Measurements from ENCODE around the gene TMEM39B. TPM values are rescaled to one million over a fixed set of nuclear protein-coding genes. Genes with fewer than 3 reads are reported as not detected.

Gene TMEM39B
- total RNA-seq, 1 donor from 2014 or later, result 13.3 TPM

GRCh38 chr1:32091176-32091575 is 18.4 kb downstream of the TMEM39B start:
- FAIRE-seq, result no peak
- Histone ChIP-seq H3K4me2 (ENCODE audit: low read length) (no peak overlapping the region), H3K4me1 (ENCODE audit: insufficient read depth, low read length) (no peaks in the 10 kb centered on the region), H3K79me2 (ENCODE audit: insufficient read depth, low read length) (no peaks in the 10 kb centered on the region), H2AFZ (ENCODE audit: low read depth, low read length) (no peak overlapping the region), H3K27me3 (ENCODE audit: insufficient read depth, low read length) (no peaks in the 10 kb centered on the region), H3K27ac (ENCODE audit: low read depth, low read length) (no peak overlapping the region), H3K36me3 (ENCODE audit: insufficient read depth, low read length) (peaks cover 39% of the 10 kb centered on the region), H3K9me3 (ENCODE audit: insufficient read depth, low read depth, low read length) (no peaks in the 10 kb centered on the region), H3K4me3 (ENCODE audit: insufficient read depth, low read depth, low read length) (no peak overlapping the region), H4K20me1 (ENCODE audit: insufficient read depth, low read length) (peaks cover 6% of the 10 kb centered on the region), H3K9ac (ENCODE audit: low read length) (no peak overlapping the region)
- Mint-ChIP-seq H3K36me3 (ENCODE audit: low read depth, unreplicated experiment) (peaks cover 29% of the 10 kb centered on the region), H3K4me1 (ENCODE audit: low read depth, unreplicated experiment) (no peaks in the 10 kb centered on the region), H3K9me3 (ENCODE audit: unreplicated experiment) (no peaks in the 10 kb centered on the region), H3K27me3 (ENCODE audit: low read depth, unreplicated experiment) (no peaks in the 10 kb centered on the region), H3K4me3 (ENCODE audit: unreplicated experiment) (no peak overlapping the region), H3K27ac (ENCODE audit: unreplicated experiment) (no peak overlapping the region)
- TF ChIP-seq CTCF (IDR thresholded peaks at IDR 0.05; ENCODE audit: insufficient read depth, low read depth, low read length), result no peak
- TF ChIP-seq EZH2 (IDR thresholded peaks at IDR 0.05; ENCODE audit: insufficient read depth, low read length), result no peak
- no peak for DNase-seq (ENCODE audit: low read depth)

GRCh38 chr1:32091591-32091990 is 18.9 kb downstream of the TMEM39B start:
- FAIRE-seq, result no peak
- no peak for TF ChIP-seq EZH2 (IDR thresholded peaks at IDR 0.05; ENCODE audit: insufficient read depth, low read length)
- TF ChIP-seq CTCF (IDR thresholded peaks at IDR 0.05; ENCODE audit: insufficient read depth, low read depth, low read length), result no peak
- no peaks in the 10 kb centered on the region for H3K79me2 ChIP-seq (ENCODE audit: insufficient read depth, low read length)

GRCh38 chr1:32094746-32095521 is 22.2 kb downstream of the TMEM39B start:
- H3K4me2 ChIP-seq (ENCODE audit: low read length), result no peak overlapping the region
- Mint-ChIP-seq H3K27me3 (ENCODE audit: low read depth, unreplicated experiment) (no peaks in the 10 kb centered on the region), H3K27ac (ENCODE audit: unreplicated experiment) (no peak overlapping the region), H3K9me3 (ENCODE audit: unreplicated experiment) (no peaks in the 10 kb centered on the region), H3K4me1 (ENCODE audit: low read depth, unreplicated experiment) (peaks cover 1% of the 10 kb centered on the region), H3K4me3 (ENCODE audit: unreplicated experiment) (no peak overlapping the region), H3K36me3 (ENCODE audit: low read depth, unreplicated experiment) (peaks cover 30% of the 10 kb centered on the region)
- H4K20me1 ChIP-seq (ENCODE audit: insufficient read depth, low read length), result peaks cover 6% of the 10 kb centered on the region
- FAIRE-seq (no peak), DNase-seq (ENCODE audit: low read depth) (no peak)
- H3K79me2 ChIP-seq (ENCODE audit: insufficient read depth, low read length), result no peaks in the 10 kb centered on the region
- TF ChIP-seq EZH2 (IDR thresholded peaks at IDR 0.05; ENCODE audit: insufficient read depth, low read length), result no peak
- no peak for TF ChIP-seq CTCF (IDR thresholded peaks at IDR 0.05; ENCODE audit: insufficient read depth, low read depth, low read length)
- H3K9me3 ChIP-seq (ENCODE audit: insufficient read depth, low read depth, low read length), result no peaks in the 10 kb centered on the region
- no peak overlapping the region for H3K27ac ChIP-seq (ENCODE audit: low read depth, low read length)
- no peak overlapping the region for H3K9ac ChIP-seq (ENCODE audit: low read length)
- no peaks in the 10 kb centered on the region for H3K27me3 ChIP-seq (ENCODE audit: insufficient read depth, low read length)
- peaks cover 38% of the 10 kb centered on the region for H3K36me3 ChIP-seq (ENCODE audit: insufficient read depth, low read length)
- no peak overlapping the region for H2AFZ ChIP-seq (ENCODE audit: low read depth, low read length)
- no peaks in the 10 kb centered on the region for H3K4me1 ChIP-seq (ENCODE audit: insufficient read depth, low read length)
- H3K4me3 ChIP-seq (ENCODE audit: insufficient read depth, low read depth, low read length), result no peak overlapping the region

More at GRCh38 chr1:32091591-32091990, 18.9 kb downstream of the TMEM39B start:
- H3K9me3 ChIP-seq (ENCODE audit: insufficient read depth, low read depth, low read length), result no peaks in the 10 kb centered on the region
- no peaks in the 10 kb centered on the region for H3K27me3 Mint-ChIP-seq (ENCODE audit: low read depth, unreplicated experiment)
- H3K27ac ChIP-seq (ENCODE audit: low read depth, low read length), result no peak overlapping the region
- H3K36me3 Mint-ChIP-seq (ENCODE audit: low read depth, unreplicated experiment), result peaks cover 27% of the 10 kb centered on the region
- peaks cover 40% of the 10 kb centered on the region for H3K36me3 ChIP-seq (ENCODE audit: insufficient read depth, low read length)
- no peaks in the 10 kb centered on the region for H3K4me1 Mint-ChIP-seq (ENCODE audit: low read depth, unreplicated experiment)
- no peaks in the 10 kb centered on the region for H3K9me3 Mint-ChIP-seq (ENCODE audit: unreplicated experiment)
- H4K20me1 ChIP-seq (ENCODE audit: insufficient read depth, low read length), result peaks cover 6% of the 10 kb centered on the region
- H3K27ac Mint-ChIP-seq (ENCODE audit: unreplicated experiment), result no peak overlapping the region
- H3K4me2 ChIP-seq (ENCODE audit: low read length), result no peak overlapping the region
- no peak for DNase-seq (ENCODE audit: low read depth)
- H3K27me3 ChIP-seq (ENCODE audit: insufficient read depth, low read length), result no peaks in the 10 kb centered on the region
- H3K4me1 ChIP-seq (ENCODE audit: insufficient read depth, low read length), result no peaks in the 10 kb centered on the region
- no peak overlapping the region for H3K4me3 Mint-ChIP-seq (ENCODE audit: unreplicated experiment)
- no peak overlapping the region for H3K9ac ChIP-seq (ENCODE audit: low read length)
- H3K4me3 ChIP-seq (ENCODE audit: insufficient read depth, low read depth, low read length), result no peak overlapping the region
- no peak overlapping the region for H2AFZ ChIP-seq (ENCODE audit: low read depth, low read length)
